GM19324 (cell line): ENCODE data around the gene XKR8.
"Not testable (repeated sequence)": the region's sequence is repeated elsewhere in the genome, so short reads cannot be mapped to it uniquely, and the experiment has no call there.

Experiments
- ATAC-seq: cut with Tn5 transposase; IDR thresholded peaks from one replicate; pipeline ENCODE4 v1.9.1; 2021; ENCODE audit warnings: mild to moderate bottlenecking, moderate library complexity; ENCODE audit not compliant: unreplicated experiment, low FRiP score

Gene XKR8

DNA sequence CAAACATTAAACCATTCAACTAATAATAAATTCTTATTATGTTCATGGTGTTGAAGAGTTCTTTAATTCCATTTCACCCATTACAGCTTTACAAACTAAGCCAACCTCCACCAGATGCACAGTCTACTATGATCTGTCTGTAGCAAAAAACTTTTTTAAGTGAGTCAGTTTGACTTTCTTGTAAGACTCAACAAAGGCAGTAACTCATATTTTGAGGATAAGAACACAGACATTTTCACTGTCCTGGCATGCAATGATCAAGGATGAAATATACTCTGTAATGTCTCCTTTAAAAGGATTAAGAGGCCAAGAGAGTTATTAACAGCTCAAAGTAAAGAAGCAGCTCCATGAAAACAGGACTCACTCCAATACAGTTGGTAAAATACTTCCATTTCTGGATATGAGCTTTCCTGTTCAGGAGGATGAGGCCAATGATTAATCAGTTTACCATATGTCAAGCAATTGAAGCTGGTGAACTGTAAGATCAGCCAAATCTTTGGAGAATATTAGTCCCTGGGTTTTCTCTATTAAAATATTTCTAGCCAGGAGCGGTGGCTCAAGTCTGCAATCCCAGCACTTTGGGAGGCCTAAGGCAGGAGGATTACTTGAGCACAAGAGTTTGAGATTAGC, 20.6 kb downstream of the XKR8 start:
- ATAC-seq, result no peak

DNA sequence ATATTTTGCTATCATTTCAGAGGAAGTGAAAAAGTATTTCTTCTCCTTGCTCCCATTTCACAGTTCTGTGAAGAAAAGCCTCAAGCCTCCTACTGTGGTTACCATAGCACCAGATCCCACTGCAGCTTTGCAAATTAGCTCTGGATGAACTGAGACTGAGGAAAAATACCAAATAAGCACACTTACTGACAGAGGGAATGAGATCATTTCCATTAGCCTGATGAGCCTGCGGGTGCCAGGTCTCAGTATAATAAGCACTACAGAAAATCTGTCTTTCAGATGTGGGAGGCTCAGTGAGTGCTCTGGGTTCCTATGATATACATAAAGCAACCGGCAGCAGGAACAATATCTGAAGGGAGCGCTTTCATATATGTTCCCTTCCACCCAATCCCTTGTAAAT, 21.4 kb downstream of the XKR8 start:
- no peak for ATAC-seq

DNA sequence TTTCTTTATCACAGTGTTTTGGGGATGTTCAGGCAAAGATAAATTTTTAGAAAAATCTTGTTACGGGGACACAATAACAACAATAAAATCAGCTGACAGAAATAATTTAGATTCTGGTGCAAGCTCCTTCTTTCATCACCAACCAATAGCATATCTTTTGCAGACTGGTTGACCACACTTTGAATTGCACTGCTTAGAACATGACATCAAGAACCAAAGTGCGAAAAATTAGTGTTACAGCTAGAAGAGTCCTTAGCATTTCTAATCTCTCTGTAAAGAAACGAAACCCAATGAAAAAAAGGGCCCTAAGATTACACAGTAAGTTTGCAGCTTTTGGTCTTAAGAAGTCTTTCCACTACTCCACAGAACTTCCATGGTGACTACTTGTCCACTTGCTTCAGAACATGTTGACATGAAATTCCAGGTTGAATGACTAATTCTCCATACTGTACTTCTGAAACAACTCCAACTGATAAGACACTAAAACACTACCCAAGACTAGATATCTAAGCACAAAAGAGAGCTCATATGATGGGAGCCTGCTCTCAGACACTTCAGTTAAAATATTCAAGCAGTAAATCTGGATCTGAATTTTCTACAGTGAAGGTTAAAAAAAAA, 31.3 kb downstream of the XKR8 start:
- ATAC-seq, result no peak

DNA sequence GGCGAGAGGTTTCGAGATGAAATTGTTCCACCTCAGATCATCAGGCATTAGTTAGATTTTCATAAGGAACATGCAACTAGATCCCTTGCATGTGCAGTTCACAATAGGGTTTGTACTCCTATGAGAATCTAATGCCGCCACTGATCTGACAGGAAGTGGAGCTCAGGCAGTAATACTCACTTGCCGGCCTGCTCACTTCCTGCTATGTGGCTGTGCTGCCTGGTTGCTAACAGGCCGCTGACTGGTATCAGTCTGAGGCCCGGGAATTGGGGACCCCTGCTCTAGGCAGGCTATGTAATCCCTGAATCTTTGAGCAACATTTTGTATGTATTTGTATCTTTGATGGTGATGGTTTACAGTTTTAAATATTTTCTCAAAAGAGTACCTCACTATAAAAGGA, 32.5 kb downstream of the XKR8 start:
- ATAC-seq, result no peak

DNA sequence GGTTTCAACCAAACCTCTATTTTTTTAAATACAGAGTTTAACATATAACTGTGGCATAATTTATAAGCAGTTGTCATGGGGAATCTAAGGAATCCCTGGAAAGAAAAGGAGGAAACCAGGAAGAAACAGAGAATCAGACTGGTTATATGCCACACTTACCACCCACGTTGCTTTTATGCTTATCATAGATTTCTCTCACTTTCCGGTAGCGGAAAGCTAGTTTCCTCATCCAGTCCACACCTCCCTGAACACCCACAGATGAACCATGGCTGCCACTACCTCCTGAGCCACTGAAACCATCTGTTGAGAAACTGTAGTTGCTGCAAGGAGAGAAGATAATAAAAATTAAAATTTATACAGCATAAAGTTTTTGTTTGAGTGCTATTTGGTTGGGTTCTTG, 33.5 kb downstream of the XKR8 start:
- no peak for ATAC-seq

DNA sequence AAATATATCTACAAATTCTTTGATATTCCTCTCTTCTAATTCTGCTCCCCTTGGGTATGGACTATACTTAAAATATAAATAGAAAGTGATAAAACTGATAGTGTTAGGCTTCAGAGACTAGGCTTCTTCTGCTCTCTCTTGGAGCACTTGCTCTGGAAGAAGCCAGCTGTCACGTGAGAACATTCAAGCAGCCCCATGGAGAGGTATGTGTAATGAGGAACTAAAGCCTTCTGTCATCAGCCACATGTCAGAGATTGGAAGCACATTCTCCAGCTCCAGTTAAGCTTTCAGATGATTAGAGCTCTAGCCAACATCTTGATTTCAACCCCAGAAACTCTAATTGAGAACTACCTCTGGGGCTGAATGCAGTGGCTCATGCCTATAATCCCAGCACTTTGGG, 34.3 kb downstream of the XKR8 start:
- ATAC-seq, result no peak

DNA sequence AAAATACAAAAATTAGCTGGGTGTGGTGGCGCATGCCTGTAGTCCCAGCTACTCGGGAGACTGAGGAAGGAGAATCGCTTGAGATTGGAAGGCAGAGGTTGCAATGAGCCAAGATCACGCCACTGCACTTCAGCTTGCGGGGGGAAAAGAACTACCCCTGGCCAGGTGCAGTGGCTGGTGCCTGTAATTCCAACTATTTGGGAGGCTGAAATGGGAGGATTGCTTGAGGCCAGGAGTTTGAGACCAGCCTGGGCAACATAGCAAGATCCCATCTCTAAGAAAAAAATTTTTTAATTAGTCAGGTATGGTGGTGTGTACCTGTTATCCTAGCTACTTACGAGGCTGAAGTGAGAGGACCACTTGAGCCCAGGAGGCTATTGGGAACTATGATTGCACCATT, 34.8 kb downstream of the XKR8 start:
- ATAC-seq, result not testable (repeated sequence)

DNA sequence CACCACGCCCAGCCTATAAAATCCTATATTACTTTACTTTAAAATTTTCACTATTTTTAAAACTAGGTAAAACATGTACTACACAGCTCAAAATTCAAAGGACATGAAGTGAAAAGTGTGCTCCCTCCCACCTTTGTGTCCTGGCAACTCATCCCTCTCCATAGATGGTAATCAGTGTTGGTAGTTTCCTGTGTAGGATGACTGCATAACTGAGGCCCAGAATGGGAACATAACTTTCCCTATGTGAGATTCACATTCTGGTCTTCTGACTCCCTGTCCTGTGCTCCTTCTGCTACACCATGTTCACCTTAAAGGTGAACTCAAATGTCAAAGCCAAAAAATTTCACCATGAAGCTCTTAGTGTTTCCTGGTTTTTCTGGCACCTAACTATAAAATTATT, 39.3 kb downstream of the XKR8 start:
- ATAC-seq, result no peak

DNA sequence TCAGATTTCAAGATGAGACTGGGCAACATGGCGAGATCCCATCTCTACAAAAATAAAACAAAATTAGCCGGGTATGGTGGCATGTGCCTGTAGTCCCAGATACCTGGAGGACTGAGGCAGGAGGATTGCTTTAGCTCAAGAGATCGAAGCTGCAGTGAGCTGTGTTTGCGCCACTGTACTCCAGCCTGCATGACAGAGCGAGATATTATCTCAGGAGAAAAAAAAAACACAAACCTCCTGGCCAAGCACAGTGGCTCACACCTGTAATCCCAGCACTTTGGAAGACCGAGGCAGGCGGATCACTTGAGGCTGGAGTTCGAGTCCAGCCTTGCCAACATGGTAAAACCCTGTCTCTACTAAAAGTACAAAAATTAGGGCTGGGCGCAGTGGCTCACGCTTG, 42.8 kb downstream of the XKR8 start:
- no peak for ATAC-seq

DNA sequence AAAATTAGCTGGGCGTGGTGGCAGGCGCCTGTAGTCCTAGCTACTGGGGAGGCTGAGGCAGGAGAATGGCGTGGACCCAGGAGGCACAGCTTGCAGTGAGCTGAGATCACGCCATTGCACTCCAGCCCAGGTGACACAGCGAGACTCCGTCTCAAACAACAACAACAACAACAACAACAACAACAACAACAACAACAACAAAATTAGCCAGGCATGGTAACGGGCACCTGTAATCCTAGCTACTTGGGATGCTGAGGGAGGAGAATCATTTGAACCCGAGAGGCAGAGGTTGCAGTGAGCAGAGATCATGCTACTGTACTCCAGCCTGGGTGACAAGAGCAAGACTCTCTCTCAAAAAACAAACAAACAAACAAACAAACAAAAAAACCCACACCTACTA, 43.3 kb downstream of the XKR8 start:
- not testable (repeated sequence) for ATAC-seq

DNA sequence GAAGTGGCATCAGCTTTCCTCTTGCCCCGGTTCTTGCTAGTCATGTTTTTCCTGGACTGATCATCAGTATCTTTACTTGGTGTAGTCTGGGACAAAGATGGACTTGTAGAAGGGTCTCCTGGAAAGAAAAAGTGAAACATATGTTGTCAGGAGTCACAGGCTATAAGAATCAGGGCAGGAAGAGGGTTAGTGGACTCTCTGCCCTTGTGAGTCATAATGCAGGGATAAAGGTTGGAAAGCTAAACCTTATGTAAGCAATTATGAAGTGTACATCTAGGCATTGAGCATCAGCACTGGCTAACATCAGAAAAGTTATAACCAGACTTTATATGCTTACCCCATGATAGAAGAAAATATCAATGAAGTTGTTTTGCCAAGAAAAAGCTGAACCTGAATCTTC, 51.2 kb downstream of the XKR8 start:
- no peak for ATAC-seq
